Chondrocyte (in vitro differentiated cells): Measurements from ENCODE around the gene CORO2A. TPM values are rescaled to one million over a fixed set of nuclear protein-coding genes. Genes with fewer than 3 reads are reported as not detected.

Experiments
- DNase-seq: peaks from one replicate; pipeline ENCODE4 v3.0.0; 2021; ENCODE audit warnings: mixed read lengths, low spot score
- H3K27ac Mint-ChIP-seq: one replicate; pipeline ENCODE4 v1.8.0; 2021; ENCODE audit warnings: mild to moderate bottlenecking, moderate library complexity, mixed read lengths; ENCODE audit not compliant: unreplicated experiment
- H3K27me3 Mint-ChIP-seq: 2 replicates; pipeline ENCODE4 v1.8.0; 2021; ENCODE audit warnings: low read depth, mixed read lengths
- H3K36me3 Mint-ChIP-seq: 2 replicates; pipeline ENCODE4 v1.8.0; 2021; ENCODE audit warnings: low read depth, mixed read lengths
- H3K4me1 Mint-ChIP-seq: 2 replicates; pipeline ENCODE4 v1.8.0; 2021; ENCODE audit warnings: low read depth, mild to moderate bottlenecking, mixed read lengths
- H3K4me3 Mint-ChIP-seq: one replicate; pipeline ENCODE4 v1.8.0; 2021; ENCODE audit warnings: mild to moderate bottlenecking, moderate library complexity, mixed read lengths; ENCODE audit not compliant: unreplicated experiment
- H3K9me3 Mint-ChIP-seq: 2 replicates; pipeline ENCODE4 v1.8.0; 2021; ENCODE audit warnings: low read depth, mixed read lengths
- CTCF ChIP-seq: fragments of 200-600 bp; sonication (generic); IDR thresholded peaks from 2 replicates; pipeline ENCODE4 v1.5.0; 2021; ENCODE audit warnings: antibody characterized with exemption, mild to moderate bottlenecking, moderate library complexity
- total RNA-seq: library from RNA; stranded (reverse); gene quantifications from 3 replicates; pipeline ENCODE4 v1.2.1, GENCODE V29; 2021

Gene CORO2A
- total RNA-seq, 1 donor from 2014 or later = 10.2 TPM

- Mint-ChIP-seq H3K9me3 (no peaks in the 10 kb centered on the region), H3K36me3 (peaks cover 13% of the 10 kb centered on the region), H3K27me3 (no peaks in the 10 kb centered on the region), H3K4me1 (peaks cover 62% of the 10 kb centered on the region), H3K4me3 (no peak overlapping the region), H3K27ac (no peak overlapping the region)
- TF ChIP-seq CTCF = no peak
- DNase-seq = no peak
Measured at GRCh38 chr9:98229620-98230019, 37.2 kb upstream of the CORO2A start.

- TF ChIP-seq CTCF = no peak
- Mint-ChIP-seq H3K27ac (no peak overlapping the region), H3K36me3 (peaks cover 13% of the 10 kb centered on the region), H3K4me3 (no peak overlapping the region), H3K9me3 (no peaks in the 10 kb centered on the region), H3K27me3 (no peaks in the 10 kb centered on the region), H3K4me1 (peaks cover 61% of the 10 kb centered on the region)
- no peak for DNase-seq
Measured at GRCh38 chr9:98229090-98229395, 36.6 kb upstream of the CORO2A start.

GRCh38 chr9:98228392-98229089, 36.1 kb upstream of the CORO2A start:
- Mint-ChIP-seq H3K4me1 (peaks cover 61% of the 10 kb centered on the region), H3K27me3 (no peaks in the 10 kb centered on the region), H3K4me3 (no peak overlapping the region), H3K36me3 (peaks cover 11% of the 10 kb centered on the region), H3K27ac (peak overlapping the region; percentile 67), H3K9me3 (no peaks in the 10 kb centered on the region)
- no peak for DNase-seq
- no peak for TF ChIP-seq CTCF

- no peak for DNase-seq
- H3K4me1 Mint-ChIP-seq = peaks cover 63% of the 10 kb centered on the region
- TF ChIP-seq CTCF = no peak
- no peaks in the 10 kb centered on the region for H3K9me3 Mint-ChIP-seq
- no peaks in the 10 kb centered on the region for H3K27me3 Mint-ChIP-seq
- peak overlapping the region; percentile 67 for H3K27ac Mint-ChIP-seq
- H3K4me3 Mint-ChIP-seq = no peak overlapping the region
- peaks cover 11% of the 10 kb centered on the region for H3K36me3 Mint-ChIP-seq
Measured at GRCh38 chr9:98227883-98228282, 35.4 kb upstream of the CORO2A start.

GRCh38 chr9:98226957-98227356, 34.5 kb upstream of the CORO2A start:
- no peak overlapping the region for H3K4me3 Mint-ChIP-seq
- peak overlapping the region; percentile 70 for H3K27ac Mint-ChIP-seq
- no peaks in the 10 kb centered on the region for H3K27me3 Mint-ChIP-seq
- H3K36me3 Mint-ChIP-seq = peaks cover 14% of the 10 kb centered on the region
- no peak for TF ChIP-seq CTCF
- DNase-seq = no peak
- H3K9me3 Mint-ChIP-seq = no peaks in the 10 kb centered on the region
- H3K4me1 Mint-ChIP-seq = peaks cover 63% of the 10 kb centered on the region
